Right lobe of liver (tissue), 6 donors: Measurements from ENCODE around the gene PVALEF. TPM values are rescaled to one million over a fixed set of nuclear protein-coding genes. Genes with fewer than 3 reads are reported as not detected.

ENCODE experiments used
- ATAC-seq, 4 donors: fragments of 200-7000 bp; cut with Tn5 transposase; one replicate each; pipeline ENCODE4 v1.9.1; 2020; ENCODE audit warnings: mild to moderate bottlenecking in 4 of 4, moderate library complexity in 4 of 4
- DNase-seq, 3 donors: peaks; one replicate each; pipeline ENCODE4 v3.0.0-alpha.2; 2020
- H3K27ac ChIP-seq, 3 donors: fragments of 200-600 bp; one replicate each; pipeline ENCODE4 v1.8.0; 2022
- H3K27me3 ChIP-seq, 2 donors: fragments of 200-600 bp; one replicate each; pipeline ENCODE4 v1.8.0; 2022
- H3K36me3 ChIP-seq, 4 donors: fragments of 200-600 bp; sonication (generic) in 1 of 4; one replicate each; pipeline versions ENCODE4 v1.5.1 to v1.8.0; 2017 to 2022; ENCODE audit warnings: control low read depth in 1 of 4
- H3K4me1 ChIP-seq, 4 donors: fragments of 200-600 bp; sonication (generic) in 1 of 4; one replicate each; pipeline versions ENCODE4 v1.5.1 to v1.8.0; 2017 to 2022; ENCODE audit warnings: control low read depth in 1 of 4
- H3K4me3 ChIP-seq, 3 donors: fragments of 200-600 bp; one replicate each; pipeline ENCODE4 v1.8.0; 2022
- H3K9me3 ChIP-seq, 4 donors: fragments of 200-600 bp; sonication (generic) in 1 of 4; one replicate each; pipeline versions ENCODE4 v1.5.1 to v1.8.0; 2017 to 2022; ENCODE audit warnings: control low read depth in 1 of 4
- CTCF ChIP-seq, 4 donors: fragments of 200-600 bp in 3 of 4; fragments of 450-650 bp in 1 of 4; IDR thresholded peaks; one replicate each; pipeline versions ENCODE4 v1.5.1 to v1.8.0; 2016 to 2022; ENCODE audit warnings: antibody characterized with exemption in 4 of 4, mild to moderate bottlenecking in 2 of 4
- POLR2A ChIP-seq: fragments of 450-650 bp; IDR thresholded peaks from one replicate; pipeline ENCODE4 v1.6.1; 2017; ENCODE audit warnings: antibody characterized with exemption, mild to moderate bottlenecking
- WGBS: methylation state at CpG from one replicate; pipeline ENCODE4 v1.1.6; 2018; ENCODE audit warnings: low coverage, low lambda C conversion rate; ENCODE audit not compliant: insufficient coverage; ENCODE audit errors: missing lambda C conversion rate; 5-methylcytosine and 5-hydroxymethylcytosine counted together
- intact Hi-C, 2 donors: fragments of 100-400 bp; cut with DNase I; formaldehyde crosslinking; loops; one replicate each; pipeline versions ENCODE4 v1.11.2 to v1.14.1; 2022
- total RNA-seq, 6 experiments: library from RNA; depleted of rRNA in 2 of 6; stranded (reverse); fragments of >200 nt in 2 of 6; fragmentation: NEBNext Ultra II Directional in 3 of 6; extraction: Animal tissue kit (Norgen Biotek cat#: 25700) in 3 of 6; gene quantifications; one replicate each; pipeline versions ENCODE4 v1.1.0 to v1.2.4, GENCODE V29; 2016 to 2023
- donor health status: DM: no; HTN: yes; CAD: no.
- donor health status: DM: no; HTN: no; CAD: no.
- donor health status: DM: no; HTN: no; CAD: no.
- donor health status: DM: no; HTN: yes; CAD: no.
- donor health status: DM: no; HTN: yes; CAD: no.

Gene PVALEF
- total RNA-seq, 6 experiments from 2014 or later: not detected

GRCh38 chr17:81121841-81122733, 43.2 kb upstream of the PVALEF start:
- Histone ChIP-seq H3K36me3 (no peaks in the 10 kb centered on the region), H3K27ac (no peak overlapping the region), H3K4me3 (no peak overlapping the region), H3K4me1 (peaks cover 0 to 7% (median 1%) of the 10 kb centered on the region in 4 donors), H3K9me3 (no peaks in the 10 kb centered on the region), H3K27me3 (no peaks in the 10 kb centered on the region)
- DNase-seq: no peak
- WGBS: 43% methylated on average over 7 of the region's 109 CpGs
- ATAC-seq: no peak
- TF ChIP-seq POLR2A: no peak
- TF ChIP-seq CTCF (IDR thresholded peaks at IDR 0.05): no peak
- intact Hi-C loops: no loop called here

GRCh38 chr17:81123052-81124048, 42.0 kb upstream of the PVALEF start:
- TF ChIP-seq CTCF (IDR thresholded peaks at IDR 0.05) (no peak), POLR2A (no peak)
- ATAC-seq (no peak), DNase-seq (no peak)
- intact Hi-C loops: no loop called here
- Histone ChIP-seq H3K27me3 (no peaks in the 10 kb centered on the region), H3K36me3 (no peaks in the 10 kb centered on the region), H3K4me3 (no peak overlapping the region), H3K9me3 (no peaks in the 10 kb centered on the region), H3K27ac (no peak overlapping the region), H3K4me1 (peaks cover 0 to 6% (median 0%) of the 10 kb centered on the region in 4 donors)
- WGBS: 100% methylated on average over 3 of the region's 39 CpGs

- Histone ChIP-seq H3K27me3 (no peaks in the 10 kb centered on the region), H3K4me1 (no peaks in the 10 kb centered on the region), H3K9me3 (no peaks in the 10 kb centered on the region), H3K36me3 (no peaks in the 10 kb centered on the region), H3K27ac (no peak overlapping the region), H3K4me3 (no peak overlapping the region)
- intact Hi-C loops: no loop called here
- TF ChIP-seq CTCF (IDR thresholded peaks at IDR 0.05) (no peak), POLR2A (no peak)
- no peak for DNase-seq
- ATAC-seq: no peak
- WGBS: 93% methylated on average over 3 of the region's 18 CpGs
Measured at GRCh38 chr17:81124377-81124776, 40.9 kb upstream of the PVALEF start.

GRCh38 chr17:81125573-81126081, 39.7 kb upstream of the PVALEF start:
- no CpG with 5 or more reads among the region's 14 CpGs for WGBS
- ATAC-seq: no peak
- Histone ChIP-seq H3K9me3 (no peaks in the 10 kb centered on the region), H3K4me3 (no peak overlapping the region), H3K36me3 (no peaks in the 10 kb centered on the region), H3K27me3 (no peaks in the 10 kb centered on the region), H3K27ac (no peak overlapping the region), H3K4me1 (no peaks in the 10 kb centered on the region)
- intact Hi-C loops: no loop called here
- TF ChIP-seq CTCF (IDR thresholded peaks at IDR 0.05): no peak
- TF ChIP-seq POLR2A: no peak
- no peak for DNase-seq
